GM21576 (cell line): ENCODE data around the gene MPP2.

ENCODE experiments used
- ATAC-seq: cut with Tn5 transposase; IDR thresholded peaks from one replicate; pipeline ENCODE4 v1.9.1; 2021; ENCODE audit warnings: mild to moderate bottlenecking, moderate library complexity; ENCODE audit not compliant: unreplicated experiment

MPP2 gene

GRCh38 chr17:43825567-43825966 lies 81.8 kb downstream of the MPP2 start:
- ATAC-seq, result no peak
